Measurements from ENCODE around the gene SASH1.
A peak's percentile ranks its signal among the peaks of the same experiment; 100 is the strongest.
"Not testable (repeated sequence)": the region's sequence is repeated elsewhere in the genome, so short reads cannot be mapped to it uniquely, and the experiment has no call there.

Gene SASH1

GRCh38 chr6:148563066-148563465 lies 220.4 kb downstream of the SASH1 start:
- no peak for DNase-seq
- intact Hi-C loops (cut with DNase I) = no loop called here

- intact Hi-C loops (cut with DNase I) = no loop called here
- DNase-seq = no peak
These were observed 221.9 kb downstream of the SASH1 start for GRCh38 chr6:148564494-148565035.

- intact Hi-C loops (cut with DNase I) = no loop called here
- no peak for DNase-seq
These were observed 222.8 kb downstream of the SASH1 start for GRCh38 chr6:148565321-148565926.

GRCh38 chr6:148565930-148566663 lies 223.5 kb downstream of the SASH1 start:
- intact Hi-C loops (cut with DNase I) = no loop called here

GRCh38 chr6:148566664-148567350 lies 224.2 kb downstream of the SASH1 start:
- intact Hi-C loops (cut with DNase I) = no loop called here
- DNase-seq = no peak

More at GRCh38 chr6:148565930-148566663, 223.5 kb downstream of the SASH1 start:
- DNase-seq = no peak

- DNase-seq = no peak
- intact Hi-C loops (cut with DNase I) = no loop called here
These were observed 227.8 kb downstream of the SASH1 start for GRCh38 chr6:148570456-148570855.

GRCh38 chr6:148572676-148573335 lies 230.2 kb downstream of the SASH1 start:
- DNase-seq = no peak
- intact Hi-C loops (cut with DNase I) = no loop called here

GRCh38 chr6:148573922-148574321 lies 231.3 kb downstream of the SASH1 start:
- no peak for DNase-seq
- intact Hi-C loops (cut with DNase I) = no loop called here

- intact Hi-C loops (cut with DNase I) = loop anchor here (1.0 to 5.0 kb wide), 2 partner anchors 169 to 370 kb away; partner anchors contain the start of gene UST
These were observed 235.2 kb downstream of the SASH1 start for GRCh38 chr6:148577687-148578488.

GRCh38 chr6:148578489-148578814 lies 235.8 kb downstream of the SASH1 start:
- intact Hi-C loops (cut with DNase I) = loop anchor here (1.0 to 5.0 kb wide), 2 partner anchors 169 to 370 kb away; partner anchors contain the start of gene UST
- no peak for DNase-seq

More at GRCh38 chr6:148577687-148578488, 235.2 kb downstream of the SASH1 start:
- peak; percentile 67 to 97 (median 82) for DNase-seq

- intact Hi-C loops (cut with DNase I) = loop anchor here (1.0 to 5.0 kb wide), 2 partner anchors 168 to 369 kb away; partner anchors contain the start of gene UST
These were observed 236.4 kb downstream of the SASH1 start for GRCh38 chr6:148578837-148579565.

GRCh38 chr6:148580442-148580841 lies 237.8 kb downstream of the SASH1 start:
- intact Hi-C loops (cut with DNase I) = no loop called here
- DNase-seq = no peak

More at GRCh38 chr6:148578837-148579565, 236.4 kb downstream of the SASH1 start:
- no peak for DNase-seq

GRCh38 chr6:148583631-148584030 lies 241.0 kb downstream of the SASH1 start:
- intact Hi-C loops (cut with DNase I) = no loop called here
- no peak for DNase-seq

GRCh38 chr6:148585641-148586040 lies 243.0 kb downstream of the SASH1 start:
- intact Hi-C loops (cut with DNase I); DNase-seq: not testable (repeated sequence)

GRCh38 chr6:148590883-148591282 lies 248.2 kb downstream of the SASH1 start:
- no peak for DNase-seq
- intact Hi-C loops (cut with DNase I) = no loop called here

- intact Hi-C loops (cut with DNase I) = no loop called here
- no peak for DNase-seq
These were observed 249.0 kb downstream of the SASH1 start for GRCh38 chr6:148591656-148592055.

GRCh38 chr6:148593130-148593812 lies 250.6 kb downstream of the SASH1 start:
- intact Hi-C loops (cut with DNase I) = no loop called here

GRCh38 chr6:148593813-148594170 lies 251.2 kb downstream of the SASH1 start:
- DNase-seq = no peak
- intact Hi-C loops (cut with DNase I) = no loop called here

More at GRCh38 chr6:148593130-148593812, 250.6 kb downstream of the SASH1 start:
- no peak for DNase-seq

All from posterior cingulate gyrus (tissue), 11 donors.